Stomach (tissue), 9 donors: ENCODE data around the gene GRK1. TPM values are rescaled to one million over a fixed set of nuclear protein-coding genes. Genes with fewer than 3 reads are reported as not detected.

Experiments
- DNase-seq, 2 donors: peaks; one replicate each; pipeline versions ENCODE4 v3.0.0 to v3.0.0-alpha.2; 2013 to 2019
- H3K27ac ChIP-seq, 5 donors: fragments of 200-600 bp in 4 of 5; sonication (generic) in 4 of 5; one replicate each; pipeline ENCODE4 v1.5.1; 2013 to 2019; ENCODE audit warnings: mild to moderate bottlenecking in 1 of 5, moderate library complexity in 1 of 5
- H3K27me3 ChIP-seq, 3 donors: fragments of 200-600 bp; sonication (generic); one replicate each; pipeline ENCODE4 v1.5.1; 2017 to 2019; ENCODE audit warnings: mixed run types in 1 of 3
- H3K36me3 ChIP-seq, 4 donors: fragments of 200-600 bp; sonication (generic); 1 replicate in 3 of 4; 2 replicates in 1 of 4; pipeline ENCODE4 v1.5.1; 2016 to 2019
- H3K4me1 ChIP-seq, 4 donors: fragments of 200-600 bp; sonication (generic); one replicate each; pipeline ENCODE4 v1.5.1; 2016 to 2019
- H3K4me3 ChIP-seq, 4 donors: fragments of 200-600 bp; sonication (generic) in 3 of 4; one replicate each; pipeline ENCODE4 v1.5.1; 2016 to 2019; ENCODE audit warnings: mild to moderate bottlenecking in 1 of 4
- H3K9me3 ChIP-seq, 4 donors: fragments of 200-600 bp; sonication (generic); one replicate each; pipeline ENCODE4 v1.5.1; 2016 to 2019
- CTCF ChIP-seq, 7 experiments: fragments of 450-650 bp in 4 of 7; fragments of 200-600 bp in 3 of 7; sonication (generic) in 3 of 7; IDR thresholded peaks; one replicate each; pipeline ENCODE4 v1.5.1; 2016 to 2019; ENCODE audit warnings: antibody characterized with exemption in 7 of 7, control low read depth in 2 of 7, mild to moderate bottlenecking in 1 of 7
- EP300 ChIP-seq: sonication (generic); formaldehyde crosslinking; IDR thresholded peaks from one replicate; pipeline ENCODE4 v1.6.1; 2017; ENCODE audit warnings: antibody characterized with exemption
- POLR2A ChIP-seq, 4 donors: fragments of 450-650 bp; IDR thresholded peaks; one replicate each; pipeline ENCODE4 v1.6.1; 2016; ENCODE audit warnings: antibody characterized with exemption in 4 of 4, control low read depth in 2 of 4, mild to moderate bottlenecking in 1 of 4, moderate library complexity in 1 of 4
- POLR2AphosphoS5 ChIP-seq, 3 donors: sonication (generic); formaldehyde crosslinking; IDR thresholded peaks; one replicate each; pipeline ENCODE4 v1.6.1; 2016; ENCODE audit warnings: antibody characterized with exemption in 3 of 3
- WGBS, 5 donors: extraction: QIAGEN DNeasy Blood & Tissue Kit in 3 of 5; methylation state at CpG; one replicate each; pipeline versions ENCODE4 v1.1.5 to v1.1.7; 2013 to 2018; 5-methylcytosine and 5-hydroxymethylcytosine counted together
- intact Hi-C: fragments of 100-400 bp; cut with DNase I; formaldehyde crosslinking; loops from one replicate; pipeline ENCODE4 v1.15.1; 2023; ENCODE audit warnings: low total_unique reads
- polyA plus RNA-seq, 3 donors: library from polyadenylated mRNA; stranded (reverse); fragments of 200-250 nt; gene quantifications; one replicate each; pipeline ENCODE4 v1.2.3, GENCODE V29; 2013
- total RNA-seq, 5 donors: library from RNA; depleted of rRNA; stranded (reverse); fragments of >200 nt; gene quantifications; one replicate each; pipeline versions ENCODE4 v1.1.0 to v1.2.3, GENCODE V29; 2014 to 2016
- donor health status: healthy with polysubstance abuse.
- donor health status: Bipolar disorder and iron deficiency.
- donor health status: healthy.

The GRK1 gene
- total and polyA plus RNA-seq, 8 donors = not detected

- WGBS, 5 donors = 94 to 97% (median 95%) methylated on average over 28 to 30 of the region's 30 CpGs
- intact Hi-C loops = no loop called here
- H3K4me3 ChIP-seq = no peak overlapping the region
- TF ChIP-seq POLR2A (IDR thresholded peaks at IDR 0.05) = no peak
- TF ChIP-seq CTCF (IDR thresholded peaks at IDR 0.05) = no peak
- no peaks in the 10 kb centered on the region for H3K27me3 ChIP-seq
- no peaks in the 10 kb centered on the region for H3K4me1 ChIP-seq
- H3K36me3 ChIP-seq = peaks cover 67 to 95% (median 88%) of the 10 kb centered on the region in 4 donors
- H3K27ac ChIP-seq = no peak overlapping the region
- DNase-seq = no peak
- no peaks in the 10 kb centered on the region for H3K9me3 ChIP-seq
Observed at GRCh38 chr13:113637262-113638160, 29.5 kb upstream of the GRK1 start.

GRCh38 chr13:113638173-113638746 lies 28.8 kb upstream of the GRK1 start:
- Histone ChIP-seq H3K27ac (no peak overlapping the region), H3K9me3 (no peaks in the 10 kb centered on the region), H3K27me3 (no peaks in the 10 kb centered on the region), H3K4me3 (no peak overlapping the region), H3K4me1 (no peaks in the 10 kb centered on the region), H3K36me3 (peaks cover 62 to 89% (median 80%) of the 10 kb centered on the region in 4 donors)
- intact Hi-C loops = no loop called here
- TF ChIP-seq POLR2AphosphoS5 (IDR thresholded peaks at IDR 0.05) = no peak
- TF ChIP-seq EP300 = no peak
- no peak for TF ChIP-seq CTCF (IDR thresholded peaks at IDR 0.05)
- no peak for TF ChIP-seq POLR2A (IDR thresholded peaks at IDR 0.05)
- peak in 1 of 2 donors; percentile 13 for DNase-seq
- WGBS, 5 donors = 97 to 99% (median 98%) methylated on average over 37 of the region's 37 CpGs

GRCh38 chr13:113638806-113639205 lies 28.2 kb upstream of the GRK1 start:
- intact Hi-C loops = no loop called here
- Histone ChIP-seq H3K27ac (no peak overlapping the region), H3K27me3 (no peaks in the 10 kb centered on the region), H3K9me3 (no peaks in the 10 kb centered on the region), H3K4me1 (peaks cover 0 to under 1% (median 0%) of the 10 kb centered on the region in 4 donors), H3K36me3 (peaks cover 56 to 84% (median 75%) of the 10 kb centered on the region in 4 donors), H3K4me3 (no peak overlapping the region)
- TF ChIP-seq EP300 (no peak), POLR2A (IDR thresholded peaks at IDR 0.05) (no peak), POLR2AphosphoS5 (IDR thresholded peaks at IDR 0.05) (no peak), CTCF (IDR thresholded peaks at IDR 0.05) (no peak)
- WGBS, 5 donors = 92 to 98% (median 96%) methylated on average over 8 of the region's 8 CpGs
- no peak for DNase-seq

- WGBS, 5 donors = 92 to 96% (median 95%) methylated on average over 27 of the region's 27 CpGs
Observed at GRCh38 chr13:113639616-113640262, 27.3 kb upstream of the GRK1 start.

More at GRCh38 chr13:113639616-113640262, 27.3 kb upstream of the GRK1 start:
- no peak overlapping the region for H3K27ac ChIP-seq
- peaks cover 50 to 74% (median 65%) of the 10 kb centered on the region in 4 donors for H3K36me3 ChIP-seq
- intact Hi-C loops = no loop called here
- H3K4me3 ChIP-seq = no peak overlapping the region
- DNase-seq = peak in 1 of 2 donors; percentile 13
- H3K27me3 ChIP-seq = no peaks in the 10 kb centered on the region
- TF ChIP-seq POLR2A (IDR thresholded peaks at IDR 0.05) (no peak), EP300 (no peak), POLR2AphosphoS5 (IDR thresholded peaks at IDR 0.05) (no peak), CTCF (IDR thresholded peaks at IDR 0.05) (no peak)
- no peaks in the 10 kb centered on the region for H3K9me3 ChIP-seq
- H3K4me1 ChIP-seq = peaks cover 0 to 3% (median 0%) of the 10 kb centered on the region in 4 donors
